Activated CD4-positive, alpha-beta T cell treated with anti-CD3 and anti-CD28 coated beads for 36 hours (primary cell): ENCODE measurements around the gene WASF2. TPM values are rescaled to one million over a fixed set of nuclear protein-coding genes. Genes with fewer than 3 reads are reported as not detected.

Experiments used
- ATAC-seq: fragments of 200-7000 bp; cut with Tn5 transposase; one replicate; pipeline ENCODE4 v1.10.0; 2021; ENCODE audit warnings: mild to moderate bottlenecking, moderate library complexity
- CTCF ChIA-PET: fragments of 350-600 bp; sonication (Branson Sonifier 250); formaldehyde crosslinking; loops from one replicate; lab custom pipeline; 2021; ENCODE audit warnings: antibody characterized with exemption; lab: Charles Lee
- POLR2A ChIA-PET: fragments of 350-600 bp; sonication (Branson Sonifier 250); formaldehyde crosslinking; loops from one replicate; lab custom pipeline; 2021; ENCODE audit warnings: antibody characterized with exemption, inconsistent platforms; lab: Charles Lee
- DNase-seq: peaks from one replicate; pipeline ENCODE4 v3.0.0-alpha.2; 2020
- H3K27ac Mint-ChIP-seq: one replicate; pipeline ENCODE4 v1.8.0; 2021; ENCODE audit warnings: mixed read lengths
- H3K27me3 Mint-ChIP-seq: one replicate; pipeline ENCODE4 v1.8.0; 2021; ENCODE audit warnings: mixed read lengths
- H3K36me3 Mint-ChIP-seq: one replicate; pipeline ENCODE4 v1.8.0; 2021; ENCODE audit warnings: low read depth, mixed read lengths
- H3K4me1 Mint-ChIP-seq: one replicate; pipeline ENCODE4 v1.8.0; 2021; ENCODE audit warnings: mixed read lengths
- H3K4me3 Mint-ChIP-seq: one replicate; pipeline ENCODE4 v1.8.0; 2021; ENCODE audit warnings: mild to moderate bottlenecking, moderate library complexity, mixed read lengths
- H3K9me3 Mint-ChIP-seq: one replicate; pipeline ENCODE4 v1.8.0; 2021; ENCODE audit warnings: low read depth, mixed read lengths
- intact Hi-C, 2 experiments: fragments of 100-400 bp; cut with DNase I in 1 of 2; cut with micrococcal nuclease in 1 of 2; formaldehyde crosslinking; loops; one replicate each; pipeline versions ENCODE4 v1.14.2 to v1.15.1; 2022 to 2024; cut with DNase I, micrococcal nuclease
- total RNA-seq, 2 experiments: library from RNA; stranded (reverse); gene quantifications; one replicate each; pipeline ENCODE4 v1.2.3, GENCODE V29; 2021

The WASF2 gene
- total RNA-seq, 2 experiments from 2014 or later = 104 to 132 TPM

- ChIA-PET CTCF (interaction anchor here (1.1 kb wide), 1 partner anchor 114 kb away, joined by 3 read pairs; no protein-coding TSS in a partner anchor), POLR2A (interaction anchor here (0.5 to 1.2 kb wide), 2 partner anchors 62 to 414 kb away, joined by 3 to 9 read pairs; no protein-coding TSS in a partner anchor)
- Mint-ChIP-seq H3K9me3 (no peaks in the 10 kb centered on the region), H3K36me3 (peaks cover 7% of the 10 kb centered on the region), H3K27ac (no peak overlapping the region), H3K4me1 (peaks cover 27% of the 10 kb centered on the region), H3K27me3 (no peaks in the 10 kb centered on the region), H3K4me3 (no peak overlapping the region)
- ATAC-seq (no peak), DNase-seq (no peak)
- intact Hi-C loops = no loop called here
Observed at GRCh38 chr1:27492796-27493195, 2.8 kb upstream of the WASF2 start.

DNA sequence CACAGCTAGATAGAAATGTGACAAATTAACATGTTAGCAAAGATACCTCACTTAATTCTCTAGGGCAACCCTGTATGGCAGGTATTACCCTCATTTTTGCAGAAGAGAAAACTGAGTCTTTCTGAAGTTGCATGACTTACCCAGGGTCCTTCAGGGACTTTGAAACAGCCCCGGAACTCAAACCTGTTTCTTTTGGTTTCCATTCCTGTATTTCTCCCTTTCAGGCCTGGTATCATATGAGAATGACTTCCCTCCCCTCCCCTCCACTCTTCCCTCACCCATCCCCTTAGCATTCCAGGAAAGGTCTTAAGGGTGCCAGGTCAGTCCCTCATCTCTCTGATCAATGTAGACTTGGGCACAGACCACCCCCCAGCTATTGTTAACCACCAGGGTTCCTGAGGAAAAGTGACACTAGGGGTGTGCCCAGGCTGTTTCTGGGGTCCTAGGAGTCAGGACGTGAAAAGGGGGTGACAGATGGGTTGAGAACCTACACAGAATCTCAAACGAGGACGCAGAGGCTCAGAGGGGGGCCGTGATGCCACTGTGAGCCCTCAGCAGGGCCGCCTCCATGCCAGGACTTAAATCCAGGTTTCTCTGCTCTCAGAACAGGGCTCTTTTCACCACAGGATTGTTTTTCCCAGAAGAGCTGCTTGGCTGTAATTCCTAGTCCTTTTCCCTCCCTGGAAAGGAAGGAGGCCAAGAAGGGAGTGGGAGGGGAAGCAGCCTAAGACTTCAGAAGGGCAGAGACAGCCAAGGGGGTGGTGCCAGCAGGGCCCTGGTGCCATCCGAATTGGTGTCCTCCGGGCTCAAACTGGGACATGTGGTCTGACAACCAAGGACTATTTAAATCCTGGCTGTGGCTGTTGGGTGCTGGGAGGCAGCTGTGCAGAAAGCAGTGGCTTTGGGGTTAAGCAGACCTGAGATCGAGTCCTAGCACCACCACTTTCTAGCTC, 2.1 kb upstream of the WASF2 start:
- no peaks in the 10 kb centered on the region for H3K27me3 Mint-ChIP-seq

DNA sequence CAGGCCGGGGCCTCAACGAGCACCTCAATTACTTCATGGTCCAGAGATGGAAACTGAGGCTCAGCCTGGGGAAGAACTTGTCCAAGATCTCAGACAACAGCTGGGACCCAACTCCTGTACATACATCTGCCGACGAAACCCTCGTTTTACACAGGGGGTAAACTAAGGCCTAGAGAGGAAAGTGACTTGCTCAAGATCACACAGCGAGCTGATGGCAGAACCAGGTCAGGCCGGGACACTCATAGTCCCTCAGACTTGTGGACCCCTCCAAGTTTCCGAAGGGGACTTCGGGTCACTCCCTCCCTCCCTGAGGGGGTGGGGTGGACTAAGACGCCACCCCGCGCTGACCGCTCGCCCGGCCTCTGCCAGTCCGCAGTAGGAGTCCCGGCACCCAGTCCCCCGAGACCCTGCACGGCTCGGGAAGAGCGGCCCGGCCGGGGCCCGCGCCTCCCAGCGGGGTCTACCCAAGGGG, 430 bp downstream of the WASF2 start:
- intact Hi-C loops = loop anchor here in 1 of 2 experiments (2.0 kb wide), 3 partner anchors 45 to 115 kb away; partner anchors contain the start of gene AHDC1
- DNase-seq (peak; percentile 41), ATAC-seq (peak; percentile 6)
- H3K27ac Mint-ChIP-seq = peak overlapping the region; percentile 95
- no peaks in the 10 kb centered on the region for H3K27me3 Mint-ChIP-seq
- peaks cover 29% of the 10 kb centered on the region for H3K4me1 Mint-ChIP-seq
- no peaks in the 10 kb centered on the region for H3K9me3 Mint-ChIP-seq
- CTCF ChIA-PET = interaction anchor here (0.7 to 2.1 kb wide), 9 partner anchors 7 to 138 kb away, joined by 3 to 8 read pairs (median 3); no protein-coding TSS in a partner anchor
- H3K4me3 Mint-ChIP-seq = peak overlapping the region; percentile 98
- POLR2A ChIA-PET = interaction anchor here (0.6 to 1.0 kb wide), 7 partner anchors 27 to 155 kb away, joined by 3 to 4 read pairs (median 4); no protein-coding TSS in a partner anchor
- peaks cover 10% of the 10 kb centered on the region for H3K36me3 Mint-ChIP-seq

More for the DNA sequence above, 2.1 kb upstream of the WASF2 start:
- peaks cover 27% of the 10 kb centered on the region for H3K4me1 Mint-ChIP-seq
- ChIA-PET CTCF (interaction anchor here (0.5 to 1.1 kb wide), 3 partner anchors 43 to 526 kb away, joined by 3 read pairs; no protein-coding TSS in a partner anchor), POLR2A (interaction anchor here (0.6 kb wide), 1 partner anchor 602 kb away, joined by 3 read pairs; the partner anchor contains the start of gene GPN2)
- no peak for DNase-seq
- no peaks in the 10 kb centered on the region for H3K9me3 Mint-ChIP-seq
- H3K36me3 Mint-ChIP-seq = peaks cover 7% of the 10 kb centered on the region
- intact Hi-C loops = loop anchor here in 1 of 2 experiments (2.0 kb wide), 2 partner anchors 77 to 281 kb away; partner anchors contain the start of gene STX12
- peak overlapping the region; percentile 55 for H3K27ac Mint-ChIP-seq
- ATAC-seq = no peak
- H3K4me3 Mint-ChIP-seq = no peak overlapping the region

- peak; percentile 9 for ATAC-seq
- peak overlapping the region; percentile 68 for H3K27ac Mint-ChIP-seq
- H3K9me3 Mint-ChIP-seq = no peaks in the 10 kb centered on the region
- intact Hi-C loops = loop anchor here in 1 of 2 experiments (2.0 kb wide), 3 partner anchors 43 to 117 kb away; partner anchors contain the start of gene AHDC1
- peak overlapping the region; percentile 98 for H3K4me3 Mint-ChIP-seq
- H3K4me1 Mint-ChIP-seq = peaks cover 39% of the 10 kb centered on the region
- H3K27me3 Mint-ChIP-seq = no peaks in the 10 kb centered on the region
- CTCF ChIA-PET = interaction anchor here (0.6 to 2.1 kb wide), 6 partner anchors 8 to 1630 kb away, joined by 3 to 8 read pairs (median 3); no protein-coding TSS in a partner anchor
- DNase-seq = peak; percentile 14
- POLR2A ChIA-PET = interaction anchor here (0.9 to 1.2 kb wide), 3 partner anchors 9 to 72 kb away, joined by 4 to 6 read pairs (median 6); no protein-coding TSS in a partner anchor
- peaks cover 14% of the 10 kb centered on the region for H3K36me3 Mint-ChIP-seq
Observed at GRCh38 chr1:27487966-27488884, 1.7 kb downstream of the WASF2 start.

- ChIA-PET POLR2A (no interaction called here), CTCF (no interaction called here)
- Mint-ChIP-seq H3K27ac (no peak overlapping the region), H3K27me3 (no peaks in the 10 kb centered on the region), H3K36me3 (peaks cover 14% of the 10 kb centered on the region), H3K9me3 (no peaks in the 10 kb centered on the region), H3K4me3 (no peak overlapping the region), H3K4me1 (peaks cover 51% of the 10 kb centered on the region)
- DNase-seq (no peak), ATAC-seq (no peak)
- intact Hi-C loops = no loop called here
Observed at GRCh38 chr1:27485363-27485762, 4.6 kb downstream of the WASF2 start.

DNA sequence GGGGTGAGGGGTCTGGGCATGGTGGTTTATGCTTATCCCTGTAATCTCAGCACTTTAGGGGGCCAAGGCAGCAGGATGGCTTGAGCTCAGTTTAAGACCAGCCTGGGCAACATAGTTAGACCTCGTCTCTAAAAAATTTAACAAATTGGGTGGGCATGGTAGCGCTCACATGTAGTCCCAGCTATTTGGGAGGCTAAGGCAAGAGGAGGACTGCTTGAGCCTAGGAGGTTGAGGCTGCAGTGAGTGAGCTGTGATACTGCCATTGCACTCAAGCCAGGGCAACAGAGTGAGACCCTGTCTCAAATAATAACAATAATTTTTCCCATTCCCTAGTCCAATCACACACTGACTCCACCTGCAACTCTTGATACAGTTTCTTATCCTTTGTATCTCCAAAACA, 6.3 kb downstream of the WASF2 start:
- Mint-ChIP-seq H3K4me1 (peaks cover 56% of the 10 kb centered on the region), H3K36me3 (peaks cover 12% of the 10 kb centered on the region), H3K27ac (no peak overlapping the region), H3K9me3 (no peaks in the 10 kb centered on the region), H3K27me3 (no peaks in the 10 kb centered on the region), H3K4me3 (no peak overlapping the region)
- POLR2A ChIA-PET = no interaction called here
- DNase-seq = no peak
- no peak for ATAC-seq
- intact Hi-C loops = loop anchor here in 1 of 2 experiments (5.0 kb wide), 1 partner anchor 39 kb away; no protein-coding TSS in a partner anchor
- CTCF ChIA-PET = interaction anchor here (1.2 kb wide), 1 partner anchor 68 kb away, joined by 4 read pairs; no protein-coding TSS in a partner anchor

DNA sequence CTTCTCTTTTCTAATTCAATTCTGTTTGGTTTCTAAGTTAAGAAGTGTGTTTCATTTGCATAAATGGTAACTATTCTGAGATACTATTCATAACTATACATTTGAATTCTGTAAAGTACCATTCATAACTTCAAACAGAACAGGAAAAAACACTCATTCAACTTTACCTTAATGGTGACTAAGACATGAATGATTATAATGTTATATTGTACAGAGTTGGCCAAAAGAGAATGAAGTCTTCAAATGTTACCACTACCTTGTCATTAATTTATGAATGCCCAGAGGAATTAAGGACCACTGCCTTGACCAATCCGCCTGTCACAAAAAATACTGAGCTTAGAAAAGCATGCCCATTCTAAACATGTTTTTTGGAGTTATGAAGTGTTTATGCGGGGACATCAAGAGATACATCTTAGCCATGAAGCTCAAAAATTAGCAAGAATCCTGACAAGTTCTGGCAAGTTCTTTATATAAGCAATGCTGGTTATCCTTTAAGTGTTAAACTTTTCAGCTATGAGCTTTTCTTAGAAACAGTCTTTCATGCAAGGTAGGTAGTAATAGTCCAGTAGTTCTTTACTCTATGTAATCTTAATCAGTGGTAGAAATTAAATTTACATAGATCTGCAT, 7.9 kb downstream of the WASF2 start:
- Mint-ChIP-seq H3K27ac (peak overlapping the region; percentile 83), H3K4me3 (no peak overlapping the region), H3K4me1 (peaks cover 58% of the 10 kb centered on the region), H3K36me3 (peaks cover 15% of the 10 kb centered on the region), H3K27me3 (no peaks in the 10 kb centered on the region), H3K9me3 (peaks cover 2% of the 10 kb centered on the region)
- CTCF ChIA-PET = interaction anchor here (0.7 to 2.0 kb wide), 12 partner anchors 8 to 74 kb away, joined by 3 to 9 read pairs (median 4); partner anchors contain the start of gene WASF2
- POLR2A ChIA-PET = no interaction called here
- ATAC-seq (peak; percentile 87), DNase-seq (no peak)
- intact Hi-C loops = loop anchor here (1.0 to 5.0 kb wide), 2 partner anchors 37 to 40 kb away; no protein-coding TSS in a partner anchor

DNA sequence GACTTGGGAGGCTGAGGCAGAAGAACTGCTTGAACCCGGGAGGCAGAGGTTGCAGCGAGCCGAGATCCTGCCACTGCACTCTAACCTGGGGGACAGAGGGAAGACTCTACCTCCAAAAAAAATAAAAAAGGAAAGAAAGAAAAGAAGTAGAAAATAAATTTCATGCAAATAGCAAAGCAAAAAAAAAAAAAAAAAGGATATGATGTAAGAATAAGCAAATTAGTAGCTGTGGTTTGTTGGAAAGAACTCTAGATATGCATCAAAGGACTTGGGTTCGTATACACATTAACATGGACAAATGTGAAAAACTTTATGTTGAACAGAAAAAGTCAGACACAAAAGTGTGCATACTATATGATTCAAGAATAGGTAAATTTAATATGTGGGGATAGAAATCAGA, 11.9 kb downstream of the WASF2 start:
- H3K36me3 Mint-ChIP-seq = peaks cover 17% of the 10 kb centered on the region
- intact Hi-C loops = no loop called here
- no peak for ATAC-seq
- no peak overlapping the region for H3K4me3 Mint-ChIP-seq
- POLR2A ChIA-PET = no interaction called here
- CTCF ChIA-PET = interaction anchor here (1.0 to 1.3 kb wide), 4 partner anchors 9 to 50 kb away, joined by 3 to 7 read pairs (median 4); no protein-coding TSS in a partner anchor
- peaks cover 82% of the 10 kb centered on the region for H3K4me1 Mint-ChIP-seq
- no peaks in the 10 kb centered on the region for H3K27me3 Mint-ChIP-seq
- DNase-seq = no peak
- peaks cover 2% of the 10 kb centered on the region for H3K9me3 Mint-ChIP-seq
- H3K27ac Mint-ChIP-seq = peak overlapping the region; percentile 92

GRCh38 chr1:27476237-27476636, 13.7 kb downstream of the WASF2 start:
- H3K4me1 Mint-ChIP-seq = peaks cover 75% of the 10 kb centered on the region
- CTCF ChIA-PET = interaction anchor here (0.6 to 1.1 kb wide), 4 partner anchors 13 to 562 kb away, joined by 3 to 5 read pairs (median 4); partner anchors contain the start of gene WASF2
- peak overlapping the region; percentile 55 for H3K27ac Mint-ChIP-seq
- peaks cover 2% of the 10 kb centered on the region for H3K9me3 Mint-ChIP-seq
- H3K4me3 Mint-ChIP-seq = no peak overlapping the region
- ATAC-seq (peak; percentile 46), DNase-seq (peak; percentile 44)
- intact Hi-C loops = no loop called here
- H3K36me3 Mint-ChIP-seq = peaks cover 21% of the 10 kb centered on the region
- H3K27me3 Mint-ChIP-seq = no peaks in the 10 kb centered on the region
- POLR2A ChIA-PET = no interaction called here

- H3K4me3 Mint-ChIP-seq = no peak overlapping the region
- no peak for ATAC-seq
- ChIA-PET POLR2A (no interaction called here), CTCF (no interaction called here)
- H3K9me3 Mint-ChIP-seq = peaks cover 2% of the 10 kb centered on the region
- intact Hi-C loops = no loop called here
- H3K36me3 Mint-ChIP-seq = peaks cover 23% of the 10 kb centered on the region
- DNase-seq = no peak
- H3K27ac Mint-ChIP-seq = peak overlapping the region; percentile 27
- H3K4me1 Mint-ChIP-seq = peaks cover 72% of the 10 kb centered on the region
- H3K27me3 Mint-ChIP-seq = no peaks in the 10 kb centered on the region
Observed at GRCh38 chr1:27475720-27476119, 14.2 kb downstream of the WASF2 start.
